ENCODE data around the gene C14orf93. TPM values are rescaled to one million over a fixed set of nuclear protein-coding genes. Genes with fewer than 3 reads are reported as not detected.

Gene C14orf93
- total and polyA plus RNA-seq, 2 donors (not counting 1 experiment from before 2014, with no cell fraction given), result 17.9 to 26.8 TPM

DNA sequence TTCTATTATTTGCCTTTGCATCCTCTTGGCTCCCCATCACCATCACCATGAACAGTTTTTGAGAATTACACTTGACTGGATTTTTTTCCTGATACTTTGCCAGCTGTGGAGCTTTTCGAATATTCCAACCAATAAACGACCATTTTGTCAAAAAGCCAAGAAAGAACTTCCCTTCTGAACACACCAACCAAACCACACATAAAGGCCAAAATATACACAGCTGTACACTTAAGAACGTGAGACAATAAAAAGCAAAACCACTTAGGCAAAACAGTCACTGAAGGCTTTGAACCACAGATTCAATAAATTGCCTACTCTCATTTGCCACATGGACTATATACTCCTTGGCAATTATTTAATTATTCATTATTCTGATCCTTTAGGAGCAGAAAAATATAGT is 1.1 kb downstream of the C14orf93 start:
- Mint-ChIP-seq H3K27ac (peak overlapping the region; percentile 69), H3K4me3 (peak overlapping the region; percentile 95), H3K27me3 (no peaks in the 10 kb centered on the region), H3K9me3 (ENCODE audit: insufficient read depth) (no peaks in the 10 kb centered on the region), H3K4me1 (peaks cover 42% of the 10 kb centered on the region)
- H3K27me3 ChIP-seq (replicated peaks in 1 of 4; ENCODE audit: control extremely low read depth in 1 of 4, control insufficient read depth in 3 of 4, insufficient read depth in 4 of 4, low read length in 3 of 4), result no peaks in the 10 kb centered on the region
- H3K36me3 ChIP-seq (replicated peaks in 1 of 2; ENCODE audit: control extremely low read depth in 1 of 2, control insufficient read depth in 1 of 2, extremely low read depth in 1 of 2, insufficient read depth in 2 of 2, low read length in 1 of 2), result no peaks in the 10 kb centered on the region
- WGBS (ENCODE audit: insufficient coverage), result 3% methylated on average over 3 of the region's 3 CpGs
- ATAC-seq (ENCODE audit: low read depth) (no peak), DNase-seq (no peak)
- peak overlapping the region; percentile 82 for H3K4me2 ChIP-seq (replicated peaks; ENCODE audit: low read depth, low read length, poor library complexity, severe bottlenecking)
- no peak overlapping the region for H3K9ac ChIP-seq (ENCODE audit: low read length)
- H3K9me3 ChIP-seq (ENCODE audit: control extremely low read depth in 1 of 3, control insufficient read depth in 2 of 3, insufficient read depth in 1 of 3, low read length in 2 of 3), result no peaks in the 10 kb centered on the region
- intact Hi-C loops (cut with micrococcal nuclease), result loop anchor here (5.0 to 10.0 kb wide), 2 partner anchors 48 to 296 kb away; partner anchors contain the start of genes BCL2L2, CDH24 and PPP1R3E
- POLR2A ChIA-PET, result interaction anchor here (0.9 kb wide), 1 partner anchor 105 kb away, joined by 4 read pairs; no protein-coding TSS in a partner anchor
- H2AFZ ChIP-seq (ENCODE audit: insufficient read depth, low read depth, low read length, poor library complexity, severe bottlenecking), result peak overlapping the region; percentile 32
- TF ChIP-seq EZH2 (IDR thresholded peaks at IDR 0.05; ENCODE audit: borderline replicate concordance, insufficient read depth, low read depth, low read length, poor library complexity, severe bottlenecking) (no peak), CTCF (IDR thresholded peaks at IDR 0.05) (no peak)
- peaks cover 24 to 32% of the 10 kb centered on the region in 2 donors for H3K4me1 ChIP-seq (ENCODE audit: control insufficient read depth in 2 of 2, insufficient read depth in 2 of 2, low read length in 2 of 2)
- CTCF ChIA-PET, result interaction anchor here (1.1 to 6.7 kb wide), 3 partner anchors 8 to 25 kb away, joined by 3 to 89 read pairs (median 5); partner anchors contain the start of gene AJUBA
- peak overlapping the region; percentile 25 to 44 for H3K27ac ChIP-seq (ENCODE audit: low read length in 2 of 2)
- H4K20me1 ChIP-seq (ENCODE audit: control insufficient read depth, insufficient read depth, low read length, poor library complexity, severe bottlenecking), result no peaks in the 10 kb centered on the region
- H3K4me3 ChIP-seq (ENCODE audit: control extremely low read depth in 1 of 5, extremely low read depth in 1 of 5, insufficient read depth in 1 of 5, low read depth in 2 of 5, low read length in 4 of 5), result no peak overlapping the region
- H3K79me2 ChIP-seq (ENCODE audit: control insufficient read depth, insufficient read depth, low read length), result peaks cover 7% of the 10 kb centered on the region
